Ascending aorta (tissue), 2 donors: ENCODE results near the gene GPR83. TPM values are rescaled to one million over a fixed set of nuclear protein-coding genes. Genes with fewer than 3 reads are reported as not detected.

Experiments used
- DNase-seq, 2 donors: peaks; one replicate each; pipeline ENCODE4 v3.0.0-alpha.2; 2019; ENCODE audit warnings: low spot score in 2 of 2
- H3K27ac ChIP-seq, 2 donors: fragments of 200-600 bp; sonication (generic); one replicate each; pipeline ENCODE4 v1.5.1; 2016 to 2017; ENCODE audit warnings: mild to moderate bottlenecking in 1 of 2
- H3K27me3 ChIP-seq: fragments of 200-600 bp; sonication (generic); one replicate; pipeline ENCODE4 v1.5.1; 2017
- H3K36me3 ChIP-seq, 2 donors: fragments of 200-600 bp; sonication (generic); one replicate each; pipeline ENCODE4 v1.5.1; 2016
- H3K4me1 ChIP-seq, 2 donors: fragments of 200-600 bp; sonication (generic); one replicate each; pipeline ENCODE4 v1.5.1; 2016 to 2017; ENCODE audit warnings: mild to moderate bottlenecking in 1 of 2
- H3K4me3 ChIP-seq, 2 donors: fragments of 200-600 bp; sonication (generic); one replicate each; pipeline ENCODE4 v1.5.1; 2016 to 2017; ENCODE audit warnings: mild to moderate bottlenecking in 1 of 2
- H3K9me3 ChIP-seq, 2 donors: fragments of 200-600 bp; sonication (generic); one replicate each; pipeline ENCODE4 v1.5.1; 2016
- intact Hi-C: fragments of 100-400 bp; cut with DNase I; formaldehyde crosslinking; loops from one replicate; pipeline ENCODE4 v1.15.1; 2023
- total RNA-seq: library from RNA; depleted of rRNA; stranded (reverse); fragments of >200 nt; gene quantifications from one replicate; pipeline ENCODE4 v1.1.0, GENCODE V29; 2016
- TF ChIP-seq, protein P1 (sequence below), 3 experiments: fragments of 200-600 bp in 2 of 3; fragments of 450-650 bp in 1 of 3; sonication (generic) in 2 of 3; IDR thresholded peaks; one replicate each; pipeline ENCODE4 v1.5.1; 2016 to 2019; ENCODE audit warnings: antibody characterized with exemption in 3 of 3, mild to moderate bottlenecking in 1 of 3, moderate library complexity in 1 of 3

GPR83 gene
- total RNA-seq, 1 donor from 2014 or later: not detected

- no peaks in the 10 kb centered on the region for H3K9me3 ChIP-seq
- no peaks in the 10 kb centered on the region for H3K27me3 ChIP-seq
- H3K4me1 ChIP-seq: no peaks in the 10 kb centered on the region
- DNase-seq: no peak
- TF ChIP-seq, protein P1, sequence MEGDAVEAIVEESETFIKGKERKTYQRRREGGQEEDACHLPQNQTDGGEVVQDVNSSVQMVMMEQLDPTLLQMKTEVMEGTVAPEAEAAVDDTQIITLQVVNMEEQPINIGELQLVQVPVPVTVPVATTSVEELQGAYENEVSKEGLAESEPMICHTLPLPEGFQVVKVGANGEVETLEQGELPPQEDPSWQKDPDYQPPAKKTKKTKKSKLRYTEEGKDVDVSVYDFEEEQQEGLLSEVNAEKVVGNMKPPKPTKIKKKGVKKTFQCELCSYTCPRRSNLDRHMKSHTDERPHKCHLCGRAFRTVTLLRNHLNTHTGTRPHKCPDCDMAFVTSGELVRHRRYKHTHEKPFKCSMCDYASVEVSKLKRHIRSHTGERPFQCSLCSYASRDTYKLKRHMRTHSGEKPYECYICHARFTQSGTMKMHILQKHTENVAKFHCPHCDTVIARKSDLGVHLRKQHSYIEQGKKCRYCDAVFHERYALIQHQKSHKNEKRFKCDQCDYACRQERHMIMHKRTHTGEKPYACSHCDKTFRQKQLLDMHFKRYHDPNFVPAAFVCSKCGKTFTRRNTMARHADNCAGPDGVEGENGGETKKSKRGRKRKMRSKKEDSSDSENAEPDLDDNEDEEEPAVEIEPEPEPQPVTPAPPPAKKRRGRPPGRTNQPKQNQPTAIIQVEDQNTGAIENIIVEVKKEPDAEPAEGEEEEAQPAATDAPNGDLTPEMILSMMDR (IDR thresholded peaks at IDR 0.05): no peak
- intact Hi-C loops: no loop called here
- no peaks in the 10 kb centered on the region for H3K36me3 ChIP-seq
- H3K27ac ChIP-seq: no peak overlapping the region
- H3K4me3 ChIP-seq: no peak overlapping the region
Measured at GRCh38 chr11:94338651-94339050, 62.6 kb downstream of the GPR83 start.

DNA sequence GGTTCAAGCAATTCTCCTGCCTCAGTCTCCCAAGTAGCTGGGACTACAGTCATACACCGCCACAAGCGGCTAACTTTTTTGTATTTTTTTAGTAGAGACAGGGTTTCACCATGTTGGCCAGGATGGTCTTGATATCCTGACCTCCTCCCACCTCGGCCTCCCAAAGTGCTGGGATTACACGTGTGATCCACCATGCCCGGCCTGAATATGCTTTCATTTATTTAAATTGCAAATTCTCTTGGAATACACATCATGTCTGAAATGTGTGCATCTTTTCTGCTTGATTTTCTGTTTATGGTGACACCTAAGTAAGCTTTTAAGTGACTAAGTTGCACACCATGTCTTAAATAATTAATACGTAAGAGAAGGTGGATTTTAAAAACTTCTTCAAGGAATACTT is 65.2 kb downstream of the GPR83 start:
- Histone ChIP-seq H3K4me3 (no peak overlapping the region), H3K9me3 (no peaks in the 10 kb centered on the region), H3K27ac (no peak overlapping the region), H3K27me3 (no peaks in the 10 kb centered on the region), H3K36me3 (no peaks in the 10 kb centered on the region), H3K4me1 (no peaks in the 10 kb centered on the region)
- intact Hi-C loops: no loop called here
- TF ChIP-seq, protein P1 (IDR thresholded peaks at IDR 0.05): no peak
- no peak for DNase-seq

GRCh38 chr11:94332814-94333213 is 68.4 kb downstream of the GPR83 start:
- Histone ChIP-seq H3K27me3 (no peaks in the 10 kb centered on the region), H3K27ac (no peak overlapping the region), H3K9me3 (no peaks in the 10 kb centered on the region), H3K36me3 (no peaks in the 10 kb centered on the region), H3K4me1 (no peaks in the 10 kb centered on the region), H3K4me3 (no peak overlapping the region)
- no peak for DNase-seq
- TF ChIP-seq, protein P1 (IDR thresholded peaks at IDR 0.05): no peak
- intact Hi-C loops: no loop called here

DNA sequence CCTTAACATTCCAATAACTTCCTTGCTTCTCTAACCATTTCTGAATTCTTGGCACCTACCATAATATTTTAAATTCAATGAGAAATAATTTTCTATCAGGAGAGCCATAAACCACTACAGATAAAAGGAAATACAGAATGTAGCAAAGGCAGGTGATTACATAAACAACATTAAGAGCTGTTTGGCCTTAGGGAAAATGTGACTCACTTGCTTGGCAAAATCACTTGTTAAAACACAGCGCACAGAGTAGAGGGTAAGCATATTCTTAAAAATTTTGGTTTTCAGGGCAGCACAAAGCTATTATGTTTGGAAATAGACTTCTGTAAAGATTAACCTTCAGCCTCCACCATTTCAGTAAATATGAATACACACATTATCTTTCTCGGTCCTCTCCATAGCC is 70.4 kb downstream of the GPR83 start:
- intact Hi-C loops: no loop called here
- Histone ChIP-seq H3K4me3 (no peak overlapping the region), H3K27ac (no peak overlapping the region), H3K4me1 (no peaks in the 10 kb centered on the region), H3K36me3 (no peaks in the 10 kb centered on the region), H3K9me3 (peaks cover 0 to 5% of the 10 kb centered on the region in 2 donors), H3K27me3 (no peaks in the 10 kb centered on the region)
- DNase-seq: no peak
- TF ChIP-seq, protein P1 (IDR thresholded peaks at IDR 0.05): no peak

DNA sequence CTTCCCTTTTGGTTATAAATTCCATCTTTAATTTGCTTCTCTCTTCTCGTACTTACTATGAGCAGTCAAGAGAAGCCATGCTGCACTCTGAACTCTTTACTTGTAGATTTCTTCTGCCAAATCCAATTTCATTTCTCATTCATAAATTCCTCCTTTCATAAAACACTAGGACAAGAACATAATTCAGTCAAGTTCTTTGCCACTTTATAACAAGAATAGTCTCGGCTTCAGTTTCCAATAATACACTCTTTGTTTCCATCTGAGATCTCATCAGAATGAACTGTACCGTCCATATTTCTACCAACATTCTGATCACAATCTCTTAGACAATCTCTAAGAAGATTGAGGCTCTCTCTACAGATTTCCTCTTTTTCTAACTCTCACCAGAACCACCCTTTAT is 71.7 kb downstream of the GPR83 start:
- Histone ChIP-seq H3K36me3 (no peaks in the 10 kb centered on the region), H3K27me3 (no peaks in the 10 kb centered on the region), H3K9me3 (peaks cover 0 to 5% of the 10 kb centered on the region in 2 donors), H3K27ac (no peak overlapping the region), H3K4me1 (no peaks in the 10 kb centered on the region), H3K4me3 (no peak overlapping the region)
- TF ChIP-seq, protein P1 (IDR thresholded peaks at IDR 0.05): no peak
- no peak for DNase-seq
- intact Hi-C loops: no loop called here

GRCh38 chr11:94328587-94329080 is 72.6 kb downstream of the GPR83 start:
- intact Hi-C loops: no loop called here
- H3K36me3 ChIP-seq: no peaks in the 10 kb centered on the region
- TF ChIP-seq, protein P1 (IDR thresholded peaks at IDR 0.05): no peak

More at GRCh38 chr11:94328587-94329080, 72.6 kb downstream of the GPR83 start:
- H3K27me3 ChIP-seq: no peaks in the 10 kb centered on the region
- H3K4me3 ChIP-seq: no peak overlapping the region
- no peak for DNase-seq
- H3K27ac ChIP-seq: no peak overlapping the region
- peaks cover 0 to 5% of the 10 kb centered on the region in 2 donors for H3K9me3 ChIP-seq
- no peaks in the 10 kb centered on the region for H3K4me1 ChIP-seq
